Measurements from ENCODE around the gene NCKAP5. TPM values are rescaled to one million over a fixed set of nuclear protein-coding genes. Genes with fewer than 3 reads are reported as not detected.

The NCKAP5 gene
- total RNA-seq, 1 donor from 2014 or later, result 0.46 TPM

DNA sequence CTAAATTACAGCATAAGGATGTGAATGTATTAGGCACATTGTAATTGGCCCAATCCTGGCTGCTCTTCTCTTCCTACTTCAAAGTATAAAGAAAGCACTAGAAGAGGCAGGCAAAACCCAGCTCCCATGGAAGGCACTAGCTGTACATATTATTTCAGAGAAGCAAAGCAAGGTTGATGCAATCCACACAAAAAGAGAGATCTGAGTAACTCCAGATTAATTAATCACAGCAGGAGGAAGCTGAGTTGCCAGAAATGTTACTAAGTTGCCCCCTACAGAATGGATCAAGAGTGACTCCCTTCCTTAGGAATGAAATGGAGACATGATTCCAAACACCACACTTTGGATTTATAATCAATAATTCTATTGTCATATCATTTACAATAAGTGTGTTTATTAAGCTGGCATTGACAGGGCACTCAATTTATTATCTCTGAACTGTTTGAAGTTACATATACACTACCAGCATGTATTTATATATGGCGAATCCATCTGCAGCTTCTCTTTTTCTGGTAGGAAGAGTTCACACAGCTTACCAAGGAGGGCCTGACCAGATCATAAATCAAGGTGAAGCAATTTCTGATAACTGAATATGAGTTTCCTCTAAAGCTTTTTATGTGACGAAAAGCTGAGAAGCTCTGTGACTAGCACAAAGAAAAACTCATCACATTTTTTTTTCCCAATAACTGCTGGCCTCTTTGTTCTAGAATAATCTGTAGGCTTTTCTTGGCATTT lies 505.2 kb downstream of the NCKAP5 start:
- no peaks in the 10 kb centered on the region for H3K27me3 Mint-ChIP-seq (ENCODE audit: unreplicated experiment)
- peaks cover 11% of the 10 kb centered on the region for H3K9me3 Mint-ChIP-seq (ENCODE audit: unreplicated experiment)
- H3K36me3 Mint-ChIP-seq (ENCODE audit: unreplicated experiment), result no peaks in the 10 kb centered on the region
- H3K27ac Mint-ChIP-seq (ENCODE audit: unreplicated experiment), result no peak overlapping the region
- TF ChIP-seq, protein P1, sequence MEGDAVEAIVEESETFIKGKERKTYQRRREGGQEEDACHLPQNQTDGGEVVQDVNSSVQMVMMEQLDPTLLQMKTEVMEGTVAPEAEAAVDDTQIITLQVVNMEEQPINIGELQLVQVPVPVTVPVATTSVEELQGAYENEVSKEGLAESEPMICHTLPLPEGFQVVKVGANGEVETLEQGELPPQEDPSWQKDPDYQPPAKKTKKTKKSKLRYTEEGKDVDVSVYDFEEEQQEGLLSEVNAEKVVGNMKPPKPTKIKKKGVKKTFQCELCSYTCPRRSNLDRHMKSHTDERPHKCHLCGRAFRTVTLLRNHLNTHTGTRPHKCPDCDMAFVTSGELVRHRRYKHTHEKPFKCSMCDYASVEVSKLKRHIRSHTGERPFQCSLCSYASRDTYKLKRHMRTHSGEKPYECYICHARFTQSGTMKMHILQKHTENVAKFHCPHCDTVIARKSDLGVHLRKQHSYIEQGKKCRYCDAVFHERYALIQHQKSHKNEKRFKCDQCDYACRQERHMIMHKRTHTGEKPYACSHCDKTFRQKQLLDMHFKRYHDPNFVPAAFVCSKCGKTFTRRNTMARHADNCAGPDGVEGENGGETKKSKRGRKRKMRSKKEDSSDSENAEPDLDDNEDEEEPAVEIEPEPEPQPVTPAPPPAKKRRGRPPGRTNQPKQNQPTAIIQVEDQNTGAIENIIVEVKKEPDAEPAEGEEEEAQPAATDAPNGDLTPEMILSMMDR (IDR thresholded peaks at IDR 0.05), result no peak
- no peak overlapping the region for H3K4me3 Mint-ChIP-seq (ENCODE audit: unreplicated experiment)
- H3K4me1 Mint-ChIP-seq (ENCODE audit: unreplicated experiment), result no peaks in the 10 kb centered on the region
- DNase-seq (ENCODE audit: extremely low spot score, unreplicated experiment), result no peak

DNA sequence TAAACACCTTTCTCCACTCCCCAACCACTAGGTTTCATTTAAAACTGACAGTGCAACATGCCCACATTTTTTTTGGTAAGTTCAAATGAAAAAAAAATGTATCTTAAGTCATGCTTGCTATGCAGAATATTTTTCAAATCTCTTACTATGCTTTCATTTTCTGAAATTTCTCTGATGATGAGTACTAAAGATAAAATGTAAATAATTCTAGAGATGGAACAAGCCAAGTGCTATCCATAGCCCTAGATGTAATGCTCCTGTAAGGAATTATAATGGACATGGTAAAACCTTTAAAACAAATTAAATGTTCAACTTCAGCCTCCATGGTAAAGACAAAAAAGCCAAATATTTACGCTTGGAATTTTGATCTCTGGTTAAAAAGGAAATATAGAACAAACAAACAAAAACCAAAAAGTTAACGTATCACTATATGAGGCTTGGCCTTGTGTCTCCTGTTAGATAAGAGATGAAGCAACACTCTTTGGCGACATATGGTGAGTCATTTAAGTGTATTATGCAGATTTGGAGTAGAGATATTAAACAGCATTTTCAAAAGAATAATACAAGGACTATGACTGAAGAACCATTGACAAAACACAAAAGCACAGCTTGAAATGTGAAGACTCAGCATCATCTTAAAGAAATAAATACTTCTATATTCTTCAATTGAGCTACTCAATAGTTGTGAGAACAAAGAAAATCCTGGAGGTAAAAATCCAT lies 506.2 kb downstream of the NCKAP5 start:
- Mint-ChIP-seq H3K27ac (ENCODE audit: unreplicated experiment) (no peak overlapping the region), H3K36me3 (ENCODE audit: unreplicated experiment) (no peaks in the 10 kb centered on the region), H3K9me3 (ENCODE audit: unreplicated experiment) (peaks cover 11% of the 10 kb centered on the region), H3K27me3 (ENCODE audit: unreplicated experiment) (no peaks in the 10 kb centered on the region), H3K4me3 (ENCODE audit: unreplicated experiment) (no peak overlapping the region), H3K4me1 (ENCODE audit: unreplicated experiment) (no peaks in the 10 kb centered on the region)
- DNase-seq (ENCODE audit: extremely low spot score, unreplicated experiment), result no peak
- TF ChIP-seq, protein P1 (IDR thresholded peaks at IDR 0.05), result no peak

DNA sequence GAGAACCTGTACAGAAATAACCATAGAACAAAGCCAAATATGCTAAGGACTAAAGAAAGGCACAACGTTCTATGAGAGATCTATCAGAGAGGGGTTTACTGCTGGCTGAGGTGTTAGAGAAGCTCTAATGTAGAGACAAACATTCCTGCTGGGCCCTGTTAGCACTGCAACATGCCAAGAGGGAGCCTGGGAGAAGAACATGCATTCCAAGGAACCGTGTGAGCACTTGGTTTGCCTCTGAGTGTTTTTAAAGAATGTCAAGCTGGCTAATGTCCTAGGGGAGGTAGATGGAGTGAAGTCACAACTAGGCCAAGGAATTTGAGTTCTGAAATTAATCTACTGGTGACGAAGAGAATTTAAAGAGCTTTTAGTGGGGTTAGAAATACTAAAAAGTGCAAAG lies 514.0 kb downstream of the NCKAP5 start:
- H3K4me1 Mint-ChIP-seq (ENCODE audit: unreplicated experiment), result no peaks in the 10 kb centered on the region
- no peaks in the 10 kb centered on the region for H3K9me3 Mint-ChIP-seq (ENCODE audit: unreplicated experiment)
- H3K27ac Mint-ChIP-seq (ENCODE audit: unreplicated experiment), result no peak overlapping the region
- H3K36me3 Mint-ChIP-seq (ENCODE audit: unreplicated experiment), result no peaks in the 10 kb centered on the region
- TF ChIP-seq, protein P1 (IDR thresholded peaks at IDR 0.05), result no peak
- H3K4me3 Mint-ChIP-seq (ENCODE audit: unreplicated experiment), result no peak overlapping the region
- no peak for DNase-seq (ENCODE audit: extremely low spot score, unreplicated experiment)
- no peaks in the 10 kb centered on the region for H3K27me3 Mint-ChIP-seq (ENCODE audit: unreplicated experiment)

DNA sequence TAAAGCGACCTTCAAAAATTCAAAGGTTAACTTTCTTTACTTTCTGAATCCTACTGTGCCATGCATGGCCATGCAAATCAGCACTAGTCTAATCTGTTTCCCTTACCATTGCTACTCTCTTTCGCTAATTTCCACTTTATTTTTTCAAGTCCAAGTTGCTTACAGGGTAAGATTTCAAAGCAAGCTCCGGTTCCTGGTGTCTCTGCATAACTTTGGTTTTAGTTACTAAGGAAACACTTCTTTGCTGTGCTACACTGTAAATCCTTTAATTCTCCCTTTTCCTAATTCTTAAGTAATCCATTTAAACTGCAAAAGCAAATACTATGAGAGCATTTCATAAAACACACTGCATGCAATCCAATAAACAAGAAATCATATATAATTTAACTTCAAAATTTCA lies 514.7 kb downstream of the NCKAP5 start:
- TF ChIP-seq, protein P1 (IDR thresholded peaks at IDR 0.05), result no peak
- Mint-ChIP-seq H3K9me3 (ENCODE audit: unreplicated experiment) (no peaks in the 10 kb centered on the region), H3K27me3 (ENCODE audit: unreplicated experiment) (no peaks in the 10 kb centered on the region), H3K4me1 (ENCODE audit: unreplicated experiment) (no peaks in the 10 kb centered on the region), H3K36me3 (ENCODE audit: unreplicated experiment) (no peaks in the 10 kb centered on the region), H3K4me3 (ENCODE audit: unreplicated experiment) (no peak overlapping the region), H3K27ac (ENCODE audit: unreplicated experiment) (no peak overlapping the region)
- no peak for DNase-seq (ENCODE audit: extremely low spot score, unreplicated experiment)

DNA sequence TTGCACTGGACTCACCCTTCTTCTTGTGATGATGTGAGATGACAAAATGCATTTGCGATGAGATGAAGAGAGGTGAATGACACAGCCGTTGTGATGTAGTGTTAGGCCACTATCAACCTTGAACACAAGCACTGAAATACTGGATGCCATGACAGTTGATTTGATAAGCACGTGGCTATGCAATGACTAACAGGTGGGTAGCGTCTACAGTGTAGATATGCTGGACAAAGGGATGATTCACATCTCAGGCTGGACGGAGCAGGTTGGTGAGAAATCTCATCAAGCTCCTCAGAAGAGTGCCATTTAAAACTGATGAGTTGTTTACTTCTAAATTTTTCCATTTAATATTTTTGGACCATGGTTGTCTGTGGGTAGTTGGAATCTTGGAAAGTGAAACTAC lies 522.5 kb downstream of the NCKAP5 start:
- DNase-seq (ENCODE audit: extremely low spot score, unreplicated experiment), result no peak
- Mint-ChIP-seq H3K27me3 (ENCODE audit: unreplicated experiment) (no peaks in the 10 kb centered on the region), H3K36me3 (ENCODE audit: unreplicated experiment) (no peaks in the 10 kb centered on the region), H3K27ac (ENCODE audit: unreplicated experiment) (no peak overlapping the region), H3K4me3 (ENCODE audit: unreplicated experiment) (no peak overlapping the region), H3K9me3 (ENCODE audit: unreplicated experiment) (no peaks in the 10 kb centered on the region), H3K4me1 (ENCODE audit: unreplicated experiment) (no peaks in the 10 kb centered on the region)
- TF ChIP-seq, protein P1 (IDR thresholded peaks at IDR 0.05), result no peak

Data from osteocyte (in vitro differentiated cells).